ENCODE data around the gene FSD2.
"Not testable (repeated sequence)": the region's sequence is repeated elsewhere in the genome, so short reads cannot be mapped to it uniquely, and the experiment has no call there.

Gene FSD2

GRCh38 chr15:82839136-82839535 is 33.3 kb upstream of the FSD2 start:
- Histone ChIP-seq H3K36me3 (ENCODE audit: insufficient read depth, low read length) (peaks cover 9% of the 10 kb centered on the region), H3K4me1 (ENCODE audit: insufficient read depth, low read length) (no peaks in the 10 kb centered on the region), H3K9ac (ENCODE audit: low read depth, low read length) (no peak overlapping the region), H3K9me3 (ENCODE audit: control insufficient read depth, insufficient read depth, low read length) (no peaks in the 10 kb centered on the region)

GRCh38 chr15:82838096-82838735 is 32.3 kb upstream of the FSD2 start:
- peaks cover 13% of the 10 kb centered on the region for H3K36me3 ChIP-seq (ENCODE audit: insufficient read depth, low read length)
- no peak overlapping the region for H3K9ac ChIP-seq (ENCODE audit: low read depth, low read length)
- H3K4me1 ChIP-seq (ENCODE audit: insufficient read depth, low read length) = no peaks in the 10 kb centered on the region
- H3K9me3 ChIP-seq (ENCODE audit: control insufficient read depth, insufficient read depth, low read length) = no peaks in the 10 kb centered on the region

GRCh38 chr15:82835391-82835917 is 29.6 kb upstream of the FSD2 start:
- Histone ChIP-seq H3K4me1 (ENCODE audit: insufficient read depth, low read length) (peaks cover 11% of the 10 kb centered on the region), H3K9me3 (ENCODE audit: control insufficient read depth, insufficient read depth, low read length) (no peaks in the 10 kb centered on the region), H3K36me3 (ENCODE audit: insufficient read depth, low read length) (peaks cover 13% of the 10 kb centered on the region), H3K9ac (ENCODE audit: low read depth, low read length) (no peak overlapping the region)

- Histone ChIP-seq H3K9ac (ENCODE audit: low read depth, low read length) (no peak overlapping the region), H3K36me3 (ENCODE audit: insufficient read depth, low read length) (peaks cover 18% of the 10 kb centered on the region), H3K4me1 (ENCODE audit: insufficient read depth, low read length) (peaks cover 11% of the 10 kb centered on the region), H3K9me3 (ENCODE audit: control insufficient read depth, insufficient read depth, low read length) (no peaks in the 10 kb centered on the region)
Measured at GRCh38 chr15:82833362-82833682, 27.5 kb upstream of the FSD2 start.

GRCh38 chr15:82832601-82833361 is 26.9 kb upstream of the FSD2 start:
- Histone ChIP-seq H3K9ac (ENCODE audit: low read depth, low read length) (no peak overlapping the region), H3K4me1 (ENCODE audit: insufficient read depth, low read length) (peaks cover 11% of the 10 kb centered on the region), H3K36me3 (ENCODE audit: insufficient read depth, low read length) (peaks cover 22% of the 10 kb centered on the region), H3K9me3 (ENCODE audit: control insufficient read depth, insufficient read depth, low read length) (no peaks in the 10 kb centered on the region)

- no peaks in the 10 kb centered on the region for H3K9me3 ChIP-seq (ENCODE audit: control insufficient read depth, insufficient read depth, low read length)
- no peak overlapping the region for H3K9ac ChIP-seq (ENCODE audit: low read depth, low read length)
- H3K4me1 ChIP-seq (ENCODE audit: insufficient read depth, low read length) = peaks cover 11% of the 10 kb centered on the region
- peaks cover 25% of the 10 kb centered on the region for H3K36me3 ChIP-seq (ENCODE audit: insufficient read depth, low read length)
Measured at GRCh38 chr15:82831894-82832600, 26.2 kb upstream of the FSD2 start.

GRCh38 chr15:82830427-82831173 is 24.7 kb upstream of the FSD2 start:
- Histone ChIP-seq H3K4me1 (ENCODE audit: insufficient read depth, low read length) (peaks cover 11% of the 10 kb centered on the region), H3K9me3 (ENCODE audit: control insufficient read depth, insufficient read depth, low read length) (no peaks in the 10 kb centered on the region), H3K36me3 (ENCODE audit: insufficient read depth, low read length) (peaks cover 25% of the 10 kb centered on the region), H3K9ac (ENCODE audit: low read depth, low read length) (no peak overlapping the region)

- H3K36me3 ChIP-seq (ENCODE audit: insufficient read depth, low read length) = peaks cover 17% of the 10 kb centered on the region
- peaks cover 11% of the 10 kb centered on the region for H3K4me1 ChIP-seq (ENCODE audit: insufficient read depth, low read length)
- H3K9me3 ChIP-seq (ENCODE audit: control insufficient read depth, insufficient read depth, low read length) = no peaks in the 10 kb centered on the region
Measured at GRCh38 chr15:82829234-82829633, 23.4 kb upstream of the FSD2 start.

GRCh38 chr15:82828075-82828474 is 22.2 kb upstream of the FSD2 start:
- Histone ChIP-seq H3K36me3 (ENCODE audit: insufficient read depth, low read length) (peaks cover 12% of the 10 kb centered on the region), H3K9me3 (ENCODE audit: control insufficient read depth, insufficient read depth, low read length) (no peaks in the 10 kb centered on the region), H3K4me1 (ENCODE audit: insufficient read depth, low read length) (peaks cover 11% of the 10 kb centered on the region), H3K9ac (ENCODE audit: low read depth, low read length) (no peak overlapping the region)

More at GRCh38 chr15:82829234-82829633, 23.4 kb upstream of the FSD2 start:
- no peak overlapping the region for H3K9ac ChIP-seq (ENCODE audit: low read depth, low read length)

GRCh38 chr15:82823049-82823448 is 17.2 kb upstream of the FSD2 start:
- no peak overlapping the region for H3K9ac ChIP-seq (ENCODE audit: low read depth, low read length)
- 0 out of 2 replicates have a peak, but pooled peaks cover 3% of the 10 kb centered on the region for H3K9me3 ChIP-seq (ENCODE audit: control insufficient read depth, insufficient read depth, low read length)
- H3K4me1 ChIP-seq (ENCODE audit: insufficient read depth, low read length) = no peaks in the 10 kb centered on the region
- H3K36me3 ChIP-seq (ENCODE audit: insufficient read depth, low read length) = peaks cover 10% of the 10 kb centered on the region

GRCh38 chr15:82821851-82822250 is 16.0 kb upstream of the FSD2 start:
- H3K4me1 ChIP-seq (ENCODE audit: insufficient read depth, low read length); H3K9me3 ChIP-seq (ENCODE audit: control insufficient read depth, insufficient read depth, low read length); H3K36me3 ChIP-seq (ENCODE audit: insufficient read depth, low read length); H3K9ac ChIP-seq (ENCODE audit: low read depth, low read length): not testable (repeated sequence)

- H3K36me3 ChIP-seq (ENCODE audit: insufficient read depth, low read length); H3K9me3 ChIP-seq (ENCODE audit: control insufficient read depth, insufficient read depth, low read length); H3K9ac ChIP-seq (ENCODE audit: low read depth, low read length): not testable (repeated sequence)
Measured at GRCh38 chr15:82821396-82821795, 15.5 kb upstream of the FSD2 start.

GRCh38 chr15:82820128-82820527 is 14.3 kb upstream of the FSD2 start:
- Histone ChIP-seq H3K9me3 (ENCODE audit: control insufficient read depth, insufficient read depth, low read length) (0 out of 2 replicates have a peak, but pooled peaks cover 3% of the 10 kb centered on the region), H3K4me1 (ENCODE audit: insufficient read depth, low read length) (no peaks in the 10 kb centered on the region), H3K9ac (ENCODE audit: low read depth, low read length) (no peak overlapping the region), H3K36me3 (ENCODE audit: insufficient read depth, low read length) (peaks cover 4% of the 10 kb centered on the region; the same call in 1 of the 2 replicates)

More at GRCh38 chr15:82821396-82821795, 15.5 kb upstream of the FSD2 start:
- not testable (repeated sequence) for H3K4me1 ChIP-seq (ENCODE audit: insufficient read depth, low read length)

- Histone ChIP-seq H3K9me3 (ENCODE audit: control insufficient read depth, insufficient read depth, low read length) (no peaks in the 10 kb centered on the region), H3K4me1 (ENCODE audit: insufficient read depth, low read length) (peaks cover 6% of the 10 kb centered on the region; the same call in 1 of the 2 replicates), H3K9ac (ENCODE audit: low read depth, low read length) (no peak overlapping the region), H3K36me3 (ENCODE audit: insufficient read depth, low read length) (peaks cover 3% of the 10 kb centered on the region; the same call in 1 of the 2 replicates)
Measured at GRCh38 chr15:82812994-82813393, 7.1 kb upstream of the FSD2 start.

All from ES-I3 (cell line).